ENCODE data around the gene EBI3.

DNA sequence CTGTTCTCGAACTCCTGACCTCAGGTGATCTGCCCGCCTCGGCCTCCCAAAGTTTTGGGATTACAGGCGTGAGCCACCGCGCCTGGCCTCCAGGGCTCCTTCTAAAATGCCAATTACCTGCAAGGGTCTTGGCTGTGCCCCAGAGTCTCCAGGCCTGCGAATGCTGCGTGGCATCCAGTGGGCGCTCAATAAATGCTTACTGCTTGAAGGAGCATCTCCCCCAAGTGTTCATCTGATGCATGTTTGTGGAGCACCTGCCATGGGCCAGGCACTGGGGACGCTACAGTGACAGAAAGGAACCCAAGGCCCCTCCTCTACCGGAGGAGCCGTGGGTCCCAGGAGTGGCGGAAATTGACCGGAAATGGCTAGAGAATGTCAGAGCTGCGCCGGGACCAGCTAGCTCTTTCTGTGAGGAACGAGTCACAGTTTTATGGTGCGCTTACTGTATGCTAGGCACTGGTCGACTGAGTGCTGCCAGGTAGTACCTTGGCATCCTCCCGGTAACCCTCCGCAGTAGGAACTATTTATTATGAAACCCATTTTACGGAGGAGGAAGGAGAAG is 32.7 kb upstream of the EBI3 start:
- no peak for TF ChIP-seq PATZ1 (CRISPR knock-in tag; IDR thresholded peaks at IDR 0.05; ENCODE audit: borderline replicate concordance)
- TF ChIP-seq ZFP30 (CRISPR knock-in tag; IDR thresholded peaks at IDR 0.05) = no peak
- no peak for TF ChIP-seq TSHZ2 (CRISPR knock-in tag; IDR thresholded peaks at IDR 0.05)
- no peak for TF ChIP-seq OSR1 (CRISPR knock-in tag; IDR thresholded peaks at IDR 0.05)
- TF ChIP-seq BACH2 (CRISPR knock-in tag; IDR thresholded peaks at IDR 0.05; ENCODE audit: borderline replicate concordance) = no peak
